Stimulated activated CD4-positive, alpha-beta T cell treated with anti-CD3 and anti-CD28 coated beads, Interleukin-4, amount 100 ng/mL, for 4 hours (primary cell): ENCODE data around the gene NIN.
A peak's percentile ranks its signal among the peaks of the same experiment; 100 is the strongest.

ENCODE experiments used
- DNase-seq, 2 experiments: peaks; one replicate each; pipeline ENCODE4 v3.0.0-alpha.2; 2020

Gene NIN

DNA sequence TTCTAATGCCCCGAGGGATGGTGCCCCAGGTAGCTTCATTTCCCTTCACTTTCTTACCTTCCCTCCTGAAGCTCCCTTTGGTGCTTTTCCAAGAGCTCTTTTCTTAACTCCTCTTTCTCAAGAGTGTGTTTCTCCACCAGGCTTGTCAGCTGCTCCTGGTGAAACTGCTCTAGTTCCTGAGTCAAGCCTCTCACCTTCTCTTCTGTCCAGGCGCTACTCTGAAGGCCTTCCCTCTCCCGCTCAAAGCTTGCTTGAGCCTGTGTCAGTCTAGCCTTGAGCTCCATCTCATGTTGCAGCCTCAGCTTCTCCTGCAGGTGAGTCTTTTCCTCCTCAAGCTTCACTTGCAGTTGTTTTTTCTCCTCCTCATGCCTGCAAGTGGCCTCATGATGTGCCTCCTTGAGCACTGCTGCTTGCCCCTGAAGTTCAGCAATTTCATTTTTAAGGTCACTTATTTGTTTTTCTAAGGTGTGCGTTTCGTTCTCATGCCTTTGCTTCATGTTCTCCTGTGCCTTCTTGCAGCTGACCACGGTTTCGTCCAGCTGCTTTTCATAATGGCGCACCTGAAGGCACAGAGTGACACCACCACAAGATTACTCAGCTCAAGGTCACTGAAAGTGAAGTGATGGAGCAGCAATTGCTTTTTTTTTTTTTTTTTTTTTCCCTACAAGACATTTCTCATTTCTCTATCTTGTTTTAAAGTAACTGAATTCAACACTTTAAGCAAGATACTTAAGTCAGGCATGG is 71.0 kb downstream of the NIN start:
- no peak for DNase-seq

- no peak for DNase-seq
These were observed 72.0 kb downstream of the NIN start for GRCh38 chr14:50758945-50759344.

GRCh38 chr14:50758305-50758704 is 72.7 kb downstream of the NIN start:
- no peak for DNase-seq

DNA sequence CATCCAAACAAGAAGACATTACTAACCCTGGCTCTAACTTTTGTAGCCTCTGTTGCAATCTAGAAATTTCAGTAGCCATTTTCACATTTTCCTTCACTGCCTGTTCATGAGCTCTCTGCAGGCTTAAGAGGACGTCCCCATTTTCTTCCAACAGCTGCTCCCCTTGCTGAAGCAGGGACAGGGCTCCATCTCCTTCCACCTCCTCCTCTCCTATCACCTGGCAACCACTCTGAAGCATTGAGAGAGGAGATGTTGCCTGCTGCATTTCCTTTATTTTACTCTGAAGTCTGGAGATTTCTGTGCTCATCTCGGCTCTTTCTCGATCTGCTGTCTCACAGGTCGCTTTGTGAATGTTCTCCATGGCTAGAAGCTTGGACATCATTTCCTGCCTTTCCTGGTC is 73.3 kb downstream of the NIN start:
- no peak for DNase-seq

DNA sequence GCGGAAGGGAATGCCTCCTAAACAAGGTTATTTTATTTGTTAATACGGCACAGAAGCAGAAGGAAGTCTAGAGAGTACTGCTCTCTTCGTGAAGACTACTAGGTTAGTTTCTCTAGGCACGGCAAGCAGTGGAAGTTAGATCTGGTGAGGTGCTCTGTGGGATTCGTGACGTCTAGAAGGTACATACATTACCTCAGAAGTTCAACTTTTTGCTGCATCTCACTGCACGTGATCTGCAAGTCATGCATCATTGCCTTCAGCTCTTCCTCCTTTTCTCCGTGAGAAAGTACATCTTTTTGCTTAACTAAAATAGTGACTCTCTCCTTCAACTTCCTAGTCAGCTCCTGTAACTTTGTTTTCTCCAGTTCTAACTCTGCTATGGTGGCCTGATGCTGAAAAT is 74.7 kb downstream of the NIN start:
- DNase-seq = no peak

GRCh38 chr14:50750323-50750722 is 80.6 kb downstream of the NIN start:
- no peak for DNase-seq

DNA sequence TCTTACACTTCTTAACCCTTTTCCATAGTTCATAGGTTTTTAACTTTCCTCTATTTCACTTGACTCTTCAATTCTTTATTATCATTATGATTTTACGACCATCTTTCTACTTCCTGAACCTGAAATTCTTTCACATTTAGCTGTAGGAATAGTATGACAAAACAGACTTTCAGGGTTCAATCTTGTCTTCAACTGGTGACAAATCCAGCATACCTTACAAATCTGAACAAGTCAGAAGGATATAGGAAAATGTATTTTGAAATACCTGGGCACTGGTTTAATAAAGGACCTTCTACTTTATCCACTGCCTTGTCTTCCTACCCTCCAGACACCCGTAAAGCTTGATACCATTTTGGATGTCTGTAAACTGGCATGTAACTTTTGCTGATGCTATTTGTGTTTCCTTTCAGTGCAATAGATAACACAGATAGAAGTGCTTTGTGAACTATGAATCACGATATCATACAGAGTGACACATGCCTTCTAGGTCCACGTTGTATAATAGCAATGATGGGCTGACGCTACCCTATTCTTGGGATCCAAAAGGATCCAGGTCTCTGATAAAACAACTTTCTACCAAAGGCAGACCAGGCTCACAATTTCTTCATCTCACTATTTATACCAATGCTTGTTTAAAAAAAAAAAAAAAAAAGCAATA is 85.4 kb downstream of the NIN start:
- DNase-seq = no peak

- DNase-seq = no peak
These were observed 86.7 kb downstream of the NIN start for GRCh38 chr14:50744231-50744630.

- no peak for DNase-seq
These were observed 89.4 kb downstream of the NIN start for GRCh38 chr14:50741567-50741966.

GRCh38 chr14:50740856-50741255 is 90.1 kb downstream of the NIN start:
- DNase-seq = no peak

GRCh38 chr14:50739186-50739585 is 91.8 kb downstream of the NIN start:
- DNase-seq = no peak

GRCh38 chr14:50736932-50737419 is 94.0 kb downstream of the NIN start:
- DNase-seq = peak in 1 of 2 experiments; percentile 12

- no peak for DNase-seq
These were observed 95.8 kb downstream of the NIN start for GRCh38 chr14:50734950-50735695.

- no peak for DNase-seq
These were observed 97.5 kb downstream of the NIN start for GRCh38 chr14:50733494-50733893.

GRCh38 chr14:50728836-50729235 is 102.1 kb downstream of the NIN start:
- no peak for DNase-seq

DNA sequence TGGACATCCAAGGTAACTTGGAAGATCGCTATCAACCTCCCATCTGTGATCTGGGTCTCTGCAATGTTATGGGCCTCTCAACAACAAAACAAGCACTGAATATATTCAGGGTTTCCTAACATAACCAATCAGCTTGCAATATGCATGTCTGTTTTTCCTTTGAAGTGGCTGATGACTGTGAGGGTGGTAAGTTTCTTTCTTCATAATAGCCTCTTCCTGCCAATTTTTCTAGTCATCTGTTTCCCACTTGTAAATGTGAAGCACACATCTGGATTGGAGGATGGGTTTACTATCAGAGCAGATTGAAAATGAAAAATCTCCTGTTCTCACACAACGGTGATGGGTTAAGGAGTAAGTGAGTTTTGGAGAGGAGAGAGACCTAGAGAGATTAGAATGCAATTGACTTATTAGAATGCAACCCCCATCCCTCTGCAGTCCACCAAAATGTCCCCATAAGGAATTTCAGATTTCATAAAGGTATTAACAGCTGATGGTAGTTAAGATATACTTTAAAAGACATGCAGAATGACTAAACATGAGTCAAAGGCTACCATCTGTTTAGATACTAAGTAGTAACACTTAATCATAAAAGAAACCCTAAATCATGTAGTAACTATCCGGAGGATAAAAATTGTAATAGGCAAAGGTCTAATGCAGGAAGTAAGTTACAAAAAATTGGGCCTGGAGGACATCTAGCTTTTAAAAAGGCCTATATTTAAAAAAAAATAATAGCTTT is 104.4 kb downstream of the NIN start:
- DNase-seq = no peak

GRCh38 chr14:50725761-50726160 is 105.2 kb downstream of the NIN start:
- DNase-seq = no peak

DNA sequence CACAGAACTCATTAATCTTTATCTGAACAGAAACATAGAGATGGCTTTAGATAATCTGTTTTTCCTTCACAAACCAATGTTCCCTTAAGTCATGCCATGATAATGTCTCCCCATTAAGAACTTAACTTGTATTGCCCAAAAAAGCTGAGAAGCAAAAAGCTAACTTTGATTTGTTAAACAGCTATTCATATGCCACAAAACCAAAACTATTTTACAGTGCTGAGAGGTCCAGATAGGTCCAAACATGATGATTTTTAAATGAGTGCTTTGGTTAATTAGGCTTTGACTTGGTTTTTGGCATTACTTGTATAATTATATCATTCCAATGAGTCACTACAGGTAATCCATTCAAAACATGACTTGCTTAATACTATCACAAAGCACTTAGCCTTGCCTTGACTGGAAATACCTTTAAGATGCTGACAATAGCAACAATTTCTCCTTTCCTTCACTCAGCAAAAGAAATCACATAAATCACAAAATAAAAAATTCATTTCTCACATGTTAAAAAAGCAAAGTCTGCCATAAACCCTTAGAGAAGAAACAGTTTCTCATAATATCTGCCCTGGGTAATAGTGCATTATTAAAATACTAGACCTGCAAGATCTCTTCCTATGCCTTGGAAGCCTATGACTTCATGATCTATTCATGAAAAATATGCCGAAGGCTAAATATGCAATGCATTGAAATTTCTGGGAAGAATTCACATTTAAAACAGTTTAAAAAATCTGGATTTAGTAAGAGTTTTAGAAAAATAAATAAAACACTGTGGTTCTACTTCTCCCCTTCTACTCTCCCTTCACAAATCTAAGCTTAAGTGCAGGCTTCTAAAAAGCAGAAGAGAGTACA is 110.8 kb downstream of the NIN start:
- DNase-seq = no peak

DNA sequence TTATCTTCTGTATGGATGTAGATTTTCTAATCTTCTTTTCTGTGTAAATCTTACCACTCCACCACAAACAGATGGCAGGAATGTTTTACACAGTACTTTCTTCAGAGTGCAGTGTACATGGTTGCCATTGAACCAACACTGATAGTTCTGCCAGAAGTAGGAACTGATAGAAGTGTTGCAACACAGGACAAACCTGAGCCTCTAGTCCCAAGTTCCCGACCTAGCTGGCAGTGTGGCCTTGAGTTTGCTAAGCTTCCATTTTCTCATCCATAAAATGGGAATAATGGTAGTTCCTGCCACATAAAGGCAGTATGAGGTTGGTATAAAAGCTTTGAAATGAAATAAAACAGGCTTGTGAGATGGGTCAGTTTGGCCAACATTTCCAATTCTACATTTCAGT is 112.0 kb downstream of the NIN start:
- DNase-seq = no peak

- no peak for DNase-seq
These were observed 113.2 kb downstream of the NIN start for GRCh38 chr14:50717811-50718210.

- DNase-seq = no peak
These were observed 116.4 kb downstream of the NIN start for GRCh38 chr14:50714450-50715073.

DNA sequence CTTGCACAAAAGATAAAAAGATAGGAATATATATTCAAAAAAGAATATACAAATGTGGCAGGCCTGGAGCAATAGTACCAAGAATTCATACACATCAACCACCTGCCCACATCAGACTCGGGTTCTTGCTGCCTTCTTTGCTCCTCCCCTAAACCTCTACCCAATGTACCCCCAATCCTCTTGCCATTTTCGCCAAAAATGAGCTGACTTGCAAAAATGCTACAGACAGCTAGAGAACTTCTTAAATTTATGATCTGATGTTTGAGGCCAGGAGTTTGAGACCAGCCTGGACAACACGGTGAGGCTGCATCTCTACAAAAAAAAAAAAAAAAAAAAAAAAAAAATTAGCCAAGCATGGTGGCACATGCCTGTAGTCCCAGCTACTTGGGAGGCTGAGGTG is 119.9 kb downstream of the NIN start:
- DNase-seq = no peak
